Esophagus muscularis mucosa (tissue), 4 donors: Measurements from ENCODE around the gene XXYLT1. TPM values are rescaled to one million over a fixed set of nuclear protein-coding genes. Genes with fewer than 3 reads are reported as not detected.

Experiments
- DNase-seq: peaks from one replicate; pipeline ENCODE4 v3.0.0-alpha.2; 2017; ENCODE audit errors: extremely low spot score
- H3K27ac ChIP-seq, 4 donors: fragments of 200-600 bp; sonication (generic); replicated peaks in 1 of 4; 1 replicate in 3 of 4; 2 replicates in 1 of 4; pipeline ENCODE4 v1.5.1; 2016 to 2019; ENCODE audit warnings: mild to moderate bottlenecking in 1 of 4
- H3K27me3 ChIP-seq, 4 donors: fragments of 200-600 bp; sonication (generic); one replicate each; pipeline versions ENCODE4 v1.5.1 to v1.6.0; 2016 to 2019
- H3K36me3 ChIP-seq, 4 donors: fragments of 200-600 bp; sonication (generic); one replicate each; pipeline ENCODE4 v1.5.1; 2016 to 2019
- H3K4me1 ChIP-seq, 4 donors: fragments of 200-600 bp; sonication (generic); one replicate each; pipeline ENCODE4 v1.5.1; 2016 to 2019
- H3K4me3 ChIP-seq, 4 donors: fragments of 200-600 bp; sonication (generic); 1 replicate in 2 of 4; 2 replicates in 2 of 4; pipeline ENCODE4 v1.5.1; 2016 to 2019; ENCODE audit warnings: mild to moderate bottlenecking in 4 of 4, moderate library complexity in 1 of 4
- H3K9me3 ChIP-seq, 4 donors: fragments of 200-600 bp; sonication (generic); 1 replicate in 3 of 4; 2 replicates in 1 of 4; pipeline ENCODE4 v1.5.1; 2016 to 2019
- CTCF ChIP-seq, 3 experiments: fragments of 200-600 bp in 2 of 3; fragments of 450-650 bp in 1 of 3; sonication (generic) in 2 of 3; IDR thresholded peaks; one replicate each; pipeline ENCODE4 v1.5.1; 2017 to 2019; ENCODE audit warnings: antibody characterized with exemption in 3 of 3, mild to moderate bottlenecking in 2 of 3, moderate library complexity in 1 of 3
- EP300 ChIP-seq: sonication (generic); formaldehyde crosslinking; IDR thresholded peaks from one replicate; pipeline ENCODE4 v1.6.1; 2017; ENCODE audit warnings: antibody characterized with exemption
- POLR2A ChIP-seq: fragments of 450-650 bp; IDR thresholded peaks from one replicate; pipeline ENCODE4 v1.6.1; 2017; ENCODE audit warnings: antibody characterized with exemption, moderate library complexity, mild to moderate bottlenecking, low read depth
- POLR2AphosphoS5 ChIP-seq, 2 donors: sonication (generic); formaldehyde crosslinking; IDR thresholded peaks; one replicate each; pipeline ENCODE4 v1.6.1; 2017; ENCODE audit warnings: antibody characterized with exemption in 2 of 2
- WGBS: methylation state at CpG from one replicate; pipeline ENCODE4 v1.1.5; 2018; 5-methylcytosine and 5-hydroxymethylcytosine counted together
- intact Hi-C: fragments of 100-400 bp; cut with DNase I; formaldehyde crosslinking; loops from one replicate; pipeline ENCODE4 v1.15.1; 2023
- total RNA-seq, 4 donors: library from RNA; depleted of rRNA; stranded (reverse); fragments of >200 nt; gene quantifications; one replicate each; pipeline versions ENCODE4 v1.1.0 to v1.2.1, GENCODE V29; 2016

Gene XXYLT1
- total RNA-seq, 4 donors from 2014 or later, result 8.8 to 18.5 (median 13.9) TPM

GRCh38 chr3:195274259-195274966, 3.5 kb upstream of the XXYLT1 start:
- Histone ChIP-seq H3K27me3 (no peaks in the 10 kb centered on the region), H3K4me3 (no peak overlapping the region), H3K4me1 (peaks cover 16 to 21% (median 18%) of the 10 kb centered on the region in 4 donors), H3K36me3 (peaks cover 0 to 22% (median 8%) of the 10 kb centered on the region in 4 donors), H3K9me3 (no peaks in the 10 kb centered on the region), H3K27ac (no peak overlapping the region)
- 25% methylated on average over 1 of the region's 1 CpG for WGBS
- no peak for DNase-seq
- TF ChIP-seq CTCF (IDR thresholded peaks at IDR 0.05) (no peak), POLR2AphosphoS5 (IDR thresholded peaks at IDR 0.05) (no peak), EP300 (no peak), POLR2A (no peak)
- intact Hi-C loops, result loop anchor here (5.0 kb wide), 1 partner anchor 168 kb away; the partner anchor contains the start of gene ACAP2

GRCh38 chr3:195271410-195272243, 668 bp upstream of the XXYLT1 start:
- Histone ChIP-seq H3K36me3 (peaks cover 0 to 8% (median 0%) of the 10 kb centered on the region in 4 donors), H3K9me3 (no peaks in the 10 kb centered on the region), H3K4me1 (peaks cover 21 to 30% (median 27%) of the 10 kb centered on the region in 4 donors), H3K27ac (peak overlapping the region; percentile 85 to 90 (median 86)), H3K27me3 (no peaks in the 10 kb centered on the region), H3K4me3 (peak overlapping the region; percentile 70 to 90 (median 84))
- DNase-seq, result peak; percentile 95
- intact Hi-C loops, result loop anchor here (5.0 kb wide), 1 partner anchor 171 kb away; the partner anchor contains the start of gene ACAP2
- 3% methylated on average over 18 of the region's 30 CpGs for WGBS
- TF ChIP-seq POLR2A (no peak), CTCF (IDR thresholded peaks at IDR 0.05) (peak; percentile 89 to 95 (median 95)), POLR2AphosphoS5 (IDR thresholded peaks at IDR 0.05) (peak; percentile 42 to 60), EP300 (no peak)

- WGBS, result 3% methylated on average over 12 of the region's 52 CpGs
- intact Hi-C loops, result loop anchor here (1.0 to 5.0 kb wide), 2 partner anchors 172 to 252 kb away; partner anchors contain the start of gene ACAP2
- Histone ChIP-seq H3K4me1 (peaks cover 21 to 30% (median 27%) of the 10 kb centered on the region in 4 donors), H3K9me3 (no peaks in the 10 kb centered on the region), H3K4me3 (peak overlapping the region; percentile 70 to 90 (median 84)), H3K36me3 (peaks cover 0 to 20% (median 0%) of the 10 kb centered on the region in 4 donors), H3K27ac (peak overlapping the region; percentile 85 to 90 (median 86)), H3K27me3 (no peaks in the 10 kb centered on the region)
- TF ChIP-seq EP300 (no peak), POLR2AphosphoS5 (IDR thresholded peaks at IDR 0.05) (no peak), POLR2A (no peak), CTCF (IDR thresholded peaks at IDR 0.05) (no peak)
- DNase-seq, result peak; percentile 89
Measured at GRCh38 chr3:195270079-195270816, 711 bp downstream of the XXYLT1 start.

GRCh38 chr3:195269375-195270078, 1.4 kb downstream of the XXYLT1 start:
- intact Hi-C loops, result loop anchor here (1.0 to 5.0 kb wide), 2 partner anchors 173 to 253 kb away; partner anchors contain the start of gene ACAP2
- no peaks in the 10 kb centered on the region for H3K9me3 ChIP-seq
- no peak for TF ChIP-seq POLR2AphosphoS5 (IDR thresholded peaks at IDR 0.05)
- TF ChIP-seq POLR2A, result no peak
- TF ChIP-seq CTCF (IDR thresholded peaks at IDR 0.05), result no peak
- no peak for TF ChIP-seq EP300
- peak; percentile 12 for DNase-seq
- H3K27ac ChIP-seq, result peak overlapping the region in 1 of 4 donors; percentile 85
- H3K4me1 ChIP-seq, result peaks cover 21 to 30% (median 27%) of the 10 kb centered on the region in 4 donors
- no peaks in the 10 kb centered on the region for H3K27me3 ChIP-seq
- peaks cover 0 to 20% (median 0%) of the 10 kb centered on the region in 4 donors for H3K36me3 ChIP-seq
- WGBS, result 72% methylated on average over 5 of the region's 5 CpGs
- H3K4me3 ChIP-seq, result peak overlapping the region; percentile 70 to 90 (median 84)
